H1 (cell line): ENCODE results near the gene GLT8D2. TPM values are rescaled to one million over a fixed set of nuclear protein-coding genes. Genes with fewer than 3 reads are reported as not detected.

Experiments used
- CTCF ChIA-PET: fragments of 300-600 bp; sonication (Branson Sonifier 250); formaldehyde crosslinking; loops from one replicate; lab custom pipeline; 2021; ENCODE audit not compliant: partially characterized antibody; lab: Charles Lee
- POLR2A ChIA-PET: fragments of 300-600 bp; sonication (Branson Sonifier 250); formaldehyde crosslinking; loops from one replicate; lab custom pipeline; 2021; ENCODE audit warnings: inconsistent platforms; ENCODE audit not compliant: partially characterized antibody; lab: Charles Lee
- DNase-seq, 2 experiments: peaks; one replicate each; pipeline versions ENCODE4 v3.0.0 to v3.0.0-alpha.2; 2010 to 2022; ENCODE audit warnings: low spot score in 2 of 2, low read depth in 1 of 2, mixed read lengths in 1 of 2
- FAIRE-seq: peaks from 2 replicates; lab custom pipeline; 2011; peaks lifted over from hg19 to GRCh38; lab: Jason Lieb, UNC
- H2AFZ ChIP-seq: 2 replicates; pipeline ENCODE4 v1.8.1; 2012; ENCODE audit warnings: low read length, inconsistent platforms
- H2AK5ac ChIP-seq: 2 replicates; pipeline ENCODE4 v1.6.1; 2013; ENCODE audit warnings: low read depth, low read length
- H2BK120ac ChIP-seq: replicated peaks from 2 replicates; pipeline ENCODE3; 2013; ENCODE audit warnings: low read depth, low read length, inconsistent platforms
- H2BK12ac ChIP-seq: 2 replicates; pipeline ENCODE4 v1.6.1; 2013; ENCODE audit warnings: low read depth, low read length
- H2BK15ac ChIP-seq: 2 replicates; pipeline ENCODE4 v1.6.1; 2013; ENCODE audit warnings: low read length
- H2BK20ac ChIP-seq: 2 replicates; pipeline ENCODE4 v1.6.1; 2013; ENCODE audit warnings: low read length
- H2BK5ac ChIP-seq: 2 replicates; pipeline ENCODE4 v1.6.1; 2013; ENCODE audit warnings: low read depth, low read length
- H3K14ac ChIP-seq: 2 replicates; pipeline ENCODE4 v1.6.1; 2013; ENCODE audit warnings: inconsistent platforms; ENCODE audit not compliant: insufficient read length
- H3K18ac ChIP-seq: 2 replicates; pipeline ENCODE4 v1.6.1; 2013; ENCODE audit warnings: low read length; ENCODE audit errors: extremely low read depth
- H3K23ac ChIP-seq: 2 replicates; pipeline ENCODE4 v1.6.1; 2013; ENCODE audit warnings: inconsistent platforms; ENCODE audit not compliant: insufficient read length
- H3K23me2 ChIP-seq: 2 replicates; pipeline ENCODE4 v1.6.1; 2013; ENCODE audit warnings: low read depth, low read length
- H3K27ac ChIP-seq: 2 replicates; pipeline ENCODE4 v1.6.1; 2011; ENCODE audit warnings: low read depth, low read length, inconsistent platforms
- H3K27me3 ChIP-seq, 4 experiments: replicated peaks in 1 of 4; 1 replicate in 1 of 4; 2 replicates in 3 of 4; pipeline versions ENCODE4 v1.6.1 to v1.8.1; 2011 to 2013; ENCODE audit warnings: low read length in 3 of 4, mild to moderate bottlenecking in 3 of 4, inconsistent platforms in 2 of 4, mixed read lengths in 2 of 4, moderate library complexity in 1 of 4; ENCODE audit not compliant: control insufficient read depth in 3 of 4, insufficient read depth in 3 of 4; ENCODE audit errors: extremely low read depth in 1 of 4
- H3K36me3 ChIP-seq, 4 experiments: 2 replicates each; pipeline versions ENCODE4 v1.6.1 to v1.8.1; 2011 to 2013; ENCODE audit warnings: mild to moderate bottlenecking in 4 of 4, low read length in 3 of 4, moderate library complexity in 2 of 4, control low read depth in 1 of 4, inconsistent platforms in 1 of 4; ENCODE audit not compliant: insufficient read depth in 4 of 4, control insufficient read depth in 2 of 4
- H3K4ac ChIP-seq: replicated peaks from 2 replicates; pipeline ENCODE3; 2013; ENCODE audit warnings: low read length, low read depth, mixed read lengths, inconsistent platforms; ENCODE audit not compliant: insufficient read length
- H3K4me1 ChIP-seq, 4 experiments: replicated peaks in 1 of 4; 1 replicate in 1 of 4; 2 replicates in 3 of 4; pipeline versions ENCODE4 v1.6.1 to v1.8.1; 2011 to 2013; ENCODE audit warnings: low read length in 3 of 4, inconsistent platforms in 2 of 4, mixed read lengths in 1 of 4; ENCODE audit not compliant: insufficient read depth in 4 of 4, control insufficient read depth in 3 of 4
- H3K4me2 ChIP-seq, 2 experiments: 2 replicates each; pipeline versions ENCODE4 v1.6.1 to v1.8.1; 2011 to 2013; ENCODE audit warnings: low read depth in 2 of 2, low read length in 2 of 2, control low read depth in 1 of 2, inconsistent platforms in 1 of 2, mild to moderate bottlenecking in 1 of 2; ENCODE audit not compliant: insufficient read depth in 1 of 2
- H3K4me3 ChIP-seq, 4 experiments: fragments of 200-600, 300-600 bp in 1 of 4; sonication (generic), shearing (Covaris generic), sonication (Bioruptor Twin) in 1 of 4; 2 replicates each; pipeline versions ENCODE4 v1.5.1 to v1.8.1; 2011 to 2016; ENCODE audit warnings: low read length in 4 of 4, low read depth in 3 of 4, control low read depth in 2 of 4, inconsistent platforms in 2 of 4, mild to moderate bottlenecking in 2 of 4, mixed read lengths in 1 of 4, moderate library complexity in 1 of 4; ENCODE audit not compliant: insufficient read depth in 2 of 4; ENCODE audit errors: extremely low read depth in 1 of 4
- H3K56ac ChIP-seq: replicated peaks from 2 replicates; pipeline ENCODE3; 2013; ENCODE audit warnings: low read depth, mild to moderate bottlenecking, mixed read lengths, low read length, inconsistent platforms; ENCODE audit not compliant: insufficient read length
- H3K79me1 ChIP-seq: 2 replicates; pipeline ENCODE4 v1.6.1; 2013; ENCODE audit warnings: low read depth, low read length, control low read depth
- H3K79me2 ChIP-seq, 2 experiments: 2 replicates each; pipeline versions ENCODE4 v1.6.1 to v1.8.1; 2012 to 2013; ENCODE audit warnings: low read length in 2 of 2, mild to moderate bottlenecking in 2 of 2, inconsistent platforms in 1 of 2; ENCODE audit not compliant: insufficient read depth in 2 of 2, control insufficient read depth in 1 of 2
- H3K9ac ChIP-seq, 4 experiments: replicated peaks in 1 of 4; 1 replicate in 1 of 4; 2 replicates in 3 of 4; pipeline versions ENCODE4 v1.6.1 to v1.8.1; 2011 to 2013; ENCODE audit warnings: low read depth in 3 of 4, low read length in 3 of 4, control low read depth in 2 of 4, mild to moderate bottlenecking in 2 of 4, moderate library complexity in 2 of 4, inconsistent platforms in 1 of 4; ENCODE audit errors: extremely low read depth in 1 of 4
- H3K9me3 ChIP-seq, 2 experiments: 2 replicates each; pipeline versions ENCODE4 v1.6.1 to v1.8.1; 2012 to 2013; ENCODE audit warnings: mild to moderate bottlenecking in 2 of 2, moderate library complexity in 2 of 2, control low read depth in 1 of 2, inconsistent platforms in 1 of 2, low read depth in 1 of 2, low read length in 1 of 2, mixed read lengths in 1 of 2; ENCODE audit not compliant: insufficient read depth in 2 of 2
- H4K20me1 ChIP-seq, 2 experiments: replicated peaks in 1 of 2; 2 replicates each; pipeline versions ENCODE3 to v1.8.1; 2011 to 2013; ENCODE audit warnings: inconsistent platforms in 2 of 2, low read length in 2 of 2, mild to moderate bottlenecking in 1 of 2; ENCODE audit not compliant: insufficient read depth in 2 of 2, control insufficient read depth in 1 of 2
- H4K5ac ChIP-seq: 2 replicates; pipeline ENCODE4 v1.6.1; 2013; ENCODE audit warnings: low read length, low read depth, mixed read lengths, inconsistent platforms; ENCODE audit not compliant: insufficient read length
- H4K8ac ChIP-seq: 2 replicates; pipeline ENCODE4 v1.8.0; 2013; ENCODE audit warnings: mild to moderate bottlenecking, moderate library complexity, low read length, inconsistent platforms; ENCODE audit not compliant: insufficient read depth; ENCODE audit errors: extremely low read depth
- H4K91ac ChIP-seq: replicated peaks from 2 replicates; pipeline ENCODE3; 2013; ENCODE audit warnings: low read length, mixed read lengths, inconsistent platforms; ENCODE audit not compliant: insufficient read length
- CBX5 ChIP-seq: fragments of 300-800, 300-1000 bp; sonication (generic); IDR thresholded peaks from 2 replicates; pipeline ENCODE4 v1.7.1; 2016; ENCODE audit warnings: antibody characterized with exemption, low read length, low read depth
- CBX8 ChIP-seq: fragments of 300-800, 300-1000 bp; sonication (generic); IDR thresholded peaks from 2 replicates; pipeline ENCODE4 v1.7.1; 2016; ENCODE audit warnings: low read depth, low read length, borderline replicate concordance
- CHD2 ChIP-seq: IDR thresholded peaks from 2 replicates; pipeline ENCODE4 v1.6.1; 2012; ENCODE audit warnings: low read length, improper control_type of control experiment
- EP300 ChIP-seq, 2 experiments: IDR thresholded peaks; 1 replicate in 1 of 2; 2 replicates in 1 of 2; pipeline ENCODE4 v1.6.1; 2011 to 2012; ENCODE audit warnings: low read depth in 2 of 2, low read length in 2 of 2, mild to moderate bottlenecking in 2 of 2, borderline replicate concordance in 1 of 2, inconsistent platforms in 1 of 2, moderate library complexity in 1 of 2
- GTF2F1 ChIP-seq: IDR thresholded peaks from 2 replicates; pipeline ENCODE4 v1.6.1; 2012; ENCODE audit warnings: low read depth, low read length, improper control_type of control experiment, borderline replicate concordance
- JUN ChIP-seq: IDR thresholded peaks from 2 replicates; pipeline ENCODE4 v1.6.1; 2011; ENCODE audit warnings: low read depth, mild to moderate bottlenecking, improper control_type of control experiment, low read length
- JUND ChIP-seq: IDR thresholded peaks from 2 replicates; pipeline ENCODE4 v1.6.1; 2011; ENCODE audit warnings: mild to moderate bottlenecking, improper control_type of control experiment, low read length
- PHF8 ChIP-seq: fragments of 200-600 bp; sonication (generic); conservative IDR thresholded peaks from 2 replicates; pipeline ENCODE4 v1.7.1; 2012; ENCODE audit warnings: low read depth, mild to moderate bottlenecking, inconsistent platforms, low read length, moderate library complexity
- RXRA ChIP-seq: IDR thresholded peaks from 2 replicates; pipeline ENCODE4 v1.6.1; 2011; ENCODE audit warnings: low read depth, mild to moderate bottlenecking, low read length, moderate library complexity; ENCODE audit not compliant: insufficient read depth
- SIX5 ChIP-seq: IDR thresholded peaks from 2 replicates; pipeline ENCODE4 v1.6.1; 2011; ENCODE audit warnings: mild to moderate bottlenecking, low read depth, low read length
- SP4 ChIP-seq: IDR thresholded peaks from 2 replicates; pipeline ENCODE4 v1.6.1; 2012; ENCODE audit warnings: low read length, inconsistent platforms
- SUZ12 ChIP-seq: fragments of 200-600 bp; sonication (generic); IDR thresholded peaks from 2 replicates; pipeline ENCODE4 v1.6.1; 2012; ENCODE audit warnings: mild to moderate bottlenecking, inconsistent platforms, low read length, moderate library complexity, mixed read lengths
- WGBS, 2 experiments: shearing (Covaris generic) in 1 of 2; methylation state at CpG; one replicate each; pipeline versions ENCODE4 v1.1.6 to v1.1.7; 2013 to 2015; ENCODE audit warnings: low lambda C conversion rate in 2 of 2, mixed read lengths in 2 of 2, inconsistent platforms in 1 of 2, low coverage in 1 of 2, missing lambda C conversion rate in 1 of 2; ENCODE audit not compliant: insufficient replicate concordance in 2 of 2, insufficient coverage in 1 of 2, insufficient read length in 1 of 2; ENCODE audit errors: extremely low coverage in 1 of 2, missing lambda C conversion rate in 1 of 2; 5-methylcytosine and 5-hydroxymethylcytosine counted together
- polyA plus RNA-seq, 7 experiments: library from polyadenylated mRNA; depleted of rRNA in 3 of 7; stranded (reverse) in 5 of 7; unstranded in 2 of 7; fragments of >200 nt in 5 of 7; fragments of 200-250 nt in 2 of 7; gene quantifications; 1 replicate in 5 of 7; 2 replicates in 1 of 7; 4 replicates in 1 of 7; pipeline versions ENCODE4 v1.2.1 to v1.2.3, GENCODE V29; 2011 to 2013; ENCODE audit warnings: missing spikeins in 2 of 7, mixed read lengths in 2 of 7
- total RNA-seq: library from RNA; stranded (reverse); fragmentation: NEBNext Ultra II Directional; extraction: Animal tissue kit (Norgen Biotek cat#: 25700); gene quantifications from 2 replicates; pipeline ENCODE4 v1.2.1, GENCODE V29; 2021

Gene GLT8D2
- total and polyA plus RNA-seq, 2 of the 8 experiments (the other 6 are each of a cell fraction or from before 2014, with no cell fraction given) = 6.8 to 9.8 TPM

DNA sequence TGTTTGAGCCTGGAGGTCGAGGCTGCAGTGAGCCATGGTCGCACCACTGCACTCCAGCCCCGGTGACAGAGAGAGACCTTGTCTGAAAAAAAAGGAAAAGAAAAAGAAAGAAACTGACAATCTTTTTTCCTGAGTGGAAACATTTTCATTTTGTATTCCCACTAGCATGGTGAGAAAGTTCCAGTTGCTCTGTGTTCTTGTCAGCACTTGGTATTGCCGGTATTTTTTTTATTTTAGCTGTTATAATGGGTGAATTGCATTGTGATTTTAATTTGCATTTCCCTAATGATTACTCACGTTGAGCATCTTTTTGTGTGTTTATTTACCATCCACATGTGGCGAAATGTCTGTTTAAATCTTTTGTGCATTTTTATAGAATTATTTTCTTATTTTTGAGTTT is 25.6 kb downstream of the GLT8D2 start:
- no peak overlapping the region for H3K9ac ChIP-seq
- no peak overlapping the region for H3K27ac ChIP-seq
- no peak overlapping the region for H2BK5ac ChIP-seq
- peaks cover 1% of the 10 kb centered on the region; the same call in 1 of the 2 replicates for H3K23me2 ChIP-seq
- ChIA-PET POLR2A (no interaction called here), CTCF (no interaction called here)
- no peak overlapping the region for H2BK20ac ChIP-seq
- H4K20me1 ChIP-seq = no peaks in the 10 kb centered on the region
- H3K4me3 ChIP-seq = no peak overlapping the region
- no peaks in the 10 kb centered on the region for H3K79me2 ChIP-seq
- H3K4me2 ChIP-seq = no peak overlapping the region
- no peak overlapping the region for H2BK12ac ChIP-seq
- H2BK120ac ChIP-seq = no peak overlapping the region
- DNase-seq (no peak), FAIRE-seq (no peak)
- H3K9me3 ChIP-seq = peaks cover 5 to 6% of the 10 kb centered on the region in 2 experiments; a peak in 3 of 4 replicates
- no peak overlapping the region for H2AFZ ChIP-seq
- no peak overlapping the region for H4K8ac ChIP-seq
- no peaks in the 10 kb centered on the region for H3K36me3 ChIP-seq
- H3K27me3 ChIP-seq = no peaks in the 10 kb centered on the region
- H2AK5ac ChIP-seq = no peak overlapping the region
- H3K23ac ChIP-seq = no peak overlapping the region
- 98% methylated on average over 6 of the region's 6 CpGs; no CpG with 5 or more reads in 1 of the 2 experiments for WGBS, 2 experiments
- H2BK15ac ChIP-seq = no peak overlapping the region
- no peak overlapping the region for H3K18ac ChIP-seq
- H3K4ac ChIP-seq = no peak overlapping the region
- H3K56ac ChIP-seq = no peak overlapping the region
- no peak overlapping the region for H4K91ac ChIP-seq
- no peaks in the 10 kb centered on the region for H3K79me1 ChIP-seq
- H3K4me1 ChIP-seq = no peaks in the 10 kb centered on the region
- H4K5ac ChIP-seq = no peak overlapping the region
- no peak overlapping the region for H3K14ac ChIP-seq
- TF ChIP-seq PHF8 = no peak
- no peak for TF ChIP-seq GTF2F1
- no peak for TF ChIP-seq RXRA
- TF ChIP-seq SP4 = no peak
- TF ChIP-seq EP300 (IDR thresholded peaks at IDR 0.05; ENCODE audit: borderline replicate concordance in 1 of 2, low read depth in 2 of 2, low read length in 2 of 2) = no peak
- TF ChIP-seq SIX5 = no peak
- TF ChIP-seq JUN = no peak
- TF ChIP-seq CBX5 = no peak
- no peak for TF ChIP-seq JUND
- TF ChIP-seq SUZ12 = no peak
- no peak for TF ChIP-seq CHD2
- no peak for TF ChIP-seq CBX8
